B cell (primary cell): ENCODE results near the gene ZBTB16. TPM values are rescaled to one million over a fixed set of nuclear protein-coding genes. Genes with fewer than 3 reads are reported as not detected.

Experiments used
- ATAC-seq: fragments of 200-7000 bp; cut with Tn5 transposase; one replicate; pipeline ENCODE4 v1.10.0; 2021; ENCODE audit warnings: low read depth, mild to moderate bottlenecking, moderate number of reproducible peaks, moderate library complexity
- CTCF ChIA-PET: fragments of 350-600 bp; sonication (Branson Sonifier 250); formaldehyde crosslinking; loops from one replicate; lab custom pipeline; 2021; ENCODE audit warnings: antibody characterized with exemption, inconsistent platforms; lab: Charles Lee
- POLR2A ChIA-PET: fragments of 350-600 bp; sonication (Branson Sonifier 250); formaldehyde crosslinking; loops from one replicate; lab custom pipeline; 2021; ENCODE audit warnings: antibody characterized with exemption; lab: Charles Lee
- DNase-seq: peaks from one replicate; pipeline ENCODE4 v3.0.0; 2013
- H2AFZ ChIP-seq: 2 replicates; pipeline ENCODE4 v1.6.1; 2012; ENCODE audit warnings: mild to moderate bottlenecking, low read depth, low read length; ENCODE audit not compliant: insufficient read depth, poor library complexity, severe bottlenecking
- H3K27ac ChIP-seq, 2 donors: 1 replicate in 1 of 2; 2 replicates in 1 of 2; pipeline ENCODE4 v1.5.1; 2012 to 2013; ENCODE audit warnings: low read length in 2 of 2, mild to moderate bottlenecking in 2 of 2, moderate library complexity in 1 of 2
- H3K27me3 ChIP-seq, 4 experiments: fragments of 200-600 bp in 1 of 4; sonication (generic) in 1 of 4; replicated peaks in 1 of 4; 1 replicate in 2 of 4; 2 replicates in 2 of 4; pipeline versions ENCODE4 v1.6.1 to v1.7.0; 2013 to 2016; ENCODE audit warnings: low read length in 3 of 4, mild to moderate bottlenecking in 2 of 4, mixed read lengths in 1 of 4, moderate library complexity in 1 of 4; ENCODE audit not compliant: insufficient read depth in 4 of 4, control insufficient read depth in 3 of 4; ENCODE audit errors: control extremely low read depth in 1 of 4
- H3K36me3 ChIP-seq, 2 experiments: replicated peaks in 1 of 2; 1 replicate in 1 of 2; 2 replicates in 1 of 2; pipeline versions ENCODE4 v1.6.1 to v1.7.1; 2013; ENCODE audit warnings: low read length in 1 of 2; ENCODE audit not compliant: insufficient read depth in 2 of 2, control insufficient read depth in 1 of 2; ENCODE audit errors: control extremely low read depth in 1 of 2, extremely low read depth in 1 of 2
- H3K4me1 ChIP-seq, 2 donors: fragments of 200-600 bp in 1 of 2; sonication (generic) in 1 of 2; 1 replicate in 1 of 2; 2 replicates in 1 of 2; pipeline versions ENCODE4 v1.5.1 to v1.6.1; 2013 to 2017; ENCODE audit warnings: low read length in 2 of 2; ENCODE audit not compliant: control insufficient read depth in 2 of 2, insufficient read depth in 2 of 2
- H3K4me2 ChIP-seq: replicated peaks from 2 replicates; pipeline ENCODE3; 2012; ENCODE audit warnings: mild to moderate bottlenecking, low read depth, low read length; ENCODE audit not compliant: poor library complexity, severe bottlenecking
- H3K4me3 ChIP-seq, 5 experiments: fragments of 200-600 bp in 1 of 5; sonication (generic) in 1 of 5; 1 replicate in 3 of 5; 2 replicates in 2 of 5; pipeline versions ENCODE4 v1.5.1 to v1.7.0; 2011 to 2016; ENCODE audit warnings: low read length in 4 of 5, mild to moderate bottlenecking in 4 of 5, low read depth in 2 of 5, control low read depth in 1 of 5, moderate library complexity in 1 of 5; ENCODE audit not compliant: insufficient read depth in 1 of 5; ENCODE audit errors: control extremely low read depth in 1 of 5, extremely low read depth in 1 of 5
- H3K79me2 ChIP-seq: fragments of 200-600 bp; sonication (generic); one replicate; pipeline ENCODE4 v1.6.0; 2016; ENCODE audit warnings: low read length; ENCODE audit not compliant: control insufficient read depth, insufficient read depth
- H3K9ac ChIP-seq: fragments of 200-600 bp; sonication (generic); 2 replicates; pipeline ENCODE4 v1.6.1; 2017; ENCODE audit warnings: mild to moderate bottlenecking, low read length, moderate library complexity
- H3K9me3 ChIP-seq, 3 donors: one replicate each; pipeline versions ENCODE4 v1.6.1 to v1.7.1; 2013; ENCODE audit warnings: low read length in 2 of 3; ENCODE audit not compliant: control insufficient read depth in 2 of 3, insufficient read depth in 1 of 3; ENCODE audit errors: control extremely low read depth in 1 of 3
- H4K20me1 ChIP-seq: 2 replicates; pipeline ENCODE4 v1.6.0; 2012; ENCODE audit warnings: mild to moderate bottlenecking, low read length; ENCODE audit not compliant: insufficient read depth, control insufficient read depth, poor library complexity, severe bottlenecking
- H3K27ac Mint-ChIP-seq: one replicate; pipeline ENCODE4 v1.8.0; 2021; ENCODE audit warnings: mixed read lengths
- H3K27me3 Mint-ChIP-seq: one replicate; pipeline ENCODE4 v1.8.0; 2021; ENCODE audit warnings: mixed read lengths
- H3K4me1 Mint-ChIP-seq: one replicate; pipeline ENCODE4 v1.8.0; 2021; ENCODE audit warnings: mixed read lengths
- H3K4me3 Mint-ChIP-seq: one replicate; pipeline ENCODE4 v1.8.0; 2021; ENCODE audit warnings: mixed read lengths
- H3K9me3 Mint-ChIP-seq: one replicate; pipeline ENCODE4 v1.8.0; 2022; ENCODE audit warnings: mixed read lengths; ENCODE audit not compliant: insufficient read depth
- EZH2 ChIP-seq: IDR thresholded peaks from 2 replicates; pipeline ENCODE4 v1.6.1; 2012; ENCODE audit warnings: borderline replicate concordance, low read depth, mild to moderate bottlenecking, moderate library complexity, low read length; ENCODE audit not compliant: insufficient read depth, poor library complexity, severe bottlenecking
- WGBS: methylation state at CpG from one replicate; pipeline ENCODE4 v1.1.5; 2013; ENCODE audit warnings: missing lambda C conversion rate; ENCODE audit not compliant: insufficient coverage; 5-methylcytosine and 5-hydroxymethylcytosine counted together
- intact Hi-C: fragments of 100-400 bp; cut with micrococcal nuclease; formaldehyde crosslinking; loops from one replicate; pipeline ENCODE4 v1.10.0; 2022
- polyA plus RNA-seq: library from polyadenylated mRNA; depleted of rRNA; stranded (reverse); fragments of >200 nt; gene quantifications from 2 replicates; pipeline ENCODE4 v1.2.3, GENCODE V29; 2012
- total RNA-seq, 2 donors: library from RNA; stranded (reverse); fragments of 120-200 nt in 1 of 2; gene quantifications; 1 replicate in 1 of 2; 2 replicates in 1 of 2; pipeline versions ENCODE4 v1.2.3 to v1.2.4, GENCODE V29; 2013 to 2022
- TF ChIP-seq, protein P1 (sequence below): fragments of 200-600 bp; IDR thresholded peaks from one replicate; pipeline ENCODE4 v1.8.0; 2022; ENCODE audit warnings: antibody characterized with exemption, mild to moderate bottlenecking

The ZBTB16 gene
- total and polyA plus RNA-seq, 2 donors (not counting 1 experiment from before 2014, with no cell fraction given) = 16.0 to 20.6 TPM

- CTCF ChIA-PET = interaction anchor here (0.8 to 2.5 kb wide), 3 partner anchors 13 to 229 kb away, joined by 3 to 10 read pairs (median 3); no protein-coding TSS in a partner anchor
These were observed 148.9 kb downstream of the ZBTB16 start for GRCh38 chr11:114208377-114208776.

DNA sequence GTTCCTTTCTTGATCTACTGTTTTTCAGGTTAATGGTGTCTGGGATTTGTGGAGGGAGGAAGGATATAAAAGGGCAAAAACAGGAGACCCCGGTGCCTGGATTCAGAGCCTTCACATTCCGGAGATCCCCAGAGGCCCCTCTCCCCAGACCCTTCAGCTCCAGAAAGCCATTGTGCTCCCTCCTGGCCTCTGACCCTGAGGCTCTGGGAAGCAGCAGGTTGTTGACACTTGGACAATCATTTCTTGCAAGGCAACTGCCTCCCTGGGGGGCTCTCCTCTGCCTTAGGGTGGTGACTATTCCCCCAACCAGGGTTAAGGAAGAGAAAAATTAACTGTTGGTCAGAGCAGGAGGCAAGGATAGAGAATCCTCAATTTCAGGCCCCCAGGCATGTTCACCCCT lies 149.8 kb downstream of the ZBTB16 start:
- H3K27me3 Mint-ChIP-seq = no peaks in the 10 kb centered on the region
- H3K9me3 Mint-ChIP-seq = no peaks in the 10 kb centered on the region
- POLR2A ChIA-PET = no interaction called here
- no peak for ATAC-seq
- Histone ChIP-seq H3K4me2 (no peak overlapping the region), H3K27me3 (no peaks in the 10 kb centered on the region), H3K4me1 (peaks cover 12 to 14% of the 10 kb centered on the region in 2 donors), H2AFZ (no peak overlapping the region), H3K79me2 (no peaks in the 10 kb centered on the region), H3K9ac (no peak overlapping the region), H3K27ac (no peak overlapping the region), H3K36me3 (no peaks in the 10 kb centered on the region), H4K20me1 (no peaks in the 10 kb centered on the region), H3K9me3 (no peaks in the 10 kb centered on the region), H3K4me3 (no peak overlapping the region)
- CTCF ChIA-PET = no interaction called here
- no peak for DNase-seq
- H3K4me1 Mint-ChIP-seq = peaks cover 15% of the 10 kb centered on the region
- intact Hi-C loops = loop anchor here (2.0 kb wide), 1 partner anchor 23 kb away; no protein-coding TSS in a partner anchor
- whole genome bisulfite sequencing = 100% methylated on average over 1 of the region's 2 CpGs
- TF ChIP-seq EZH2 = no peak
- TF ChIP-seq, protein P1, sequence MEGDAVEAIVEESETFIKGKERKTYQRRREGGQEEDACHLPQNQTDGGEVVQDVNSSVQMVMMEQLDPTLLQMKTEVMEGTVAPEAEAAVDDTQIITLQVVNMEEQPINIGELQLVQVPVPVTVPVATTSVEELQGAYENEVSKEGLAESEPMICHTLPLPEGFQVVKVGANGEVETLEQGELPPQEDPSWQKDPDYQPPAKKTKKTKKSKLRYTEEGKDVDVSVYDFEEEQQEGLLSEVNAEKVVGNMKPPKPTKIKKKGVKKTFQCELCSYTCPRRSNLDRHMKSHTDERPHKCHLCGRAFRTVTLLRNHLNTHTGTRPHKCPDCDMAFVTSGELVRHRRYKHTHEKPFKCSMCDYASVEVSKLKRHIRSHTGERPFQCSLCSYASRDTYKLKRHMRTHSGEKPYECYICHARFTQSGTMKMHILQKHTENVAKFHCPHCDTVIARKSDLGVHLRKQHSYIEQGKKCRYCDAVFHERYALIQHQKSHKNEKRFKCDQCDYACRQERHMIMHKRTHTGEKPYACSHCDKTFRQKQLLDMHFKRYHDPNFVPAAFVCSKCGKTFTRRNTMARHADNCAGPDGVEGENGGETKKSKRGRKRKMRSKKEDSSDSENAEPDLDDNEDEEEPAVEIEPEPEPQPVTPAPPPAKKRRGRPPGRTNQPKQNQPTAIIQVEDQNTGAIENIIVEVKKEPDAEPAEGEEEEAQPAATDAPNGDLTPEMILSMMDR = no peak
- no peak overlapping the region for H3K4me3 Mint-ChIP-seq
- H3K27ac Mint-ChIP-seq = no peak overlapping the region

More at GRCh38 chr11:114208377-114208776, 148.9 kb downstream of the ZBTB16 start:
- H3K27me3 Mint-ChIP-seq = peaks cover 3% of the 10 kb centered on the region
- H3K79me2 ChIP-seq = no peaks in the 10 kb centered on the region
- ATAC-seq (peak; percentile 89), DNase-seq (peak; percentile 58)
- intact Hi-C loops = loop anchor here (2.0 kb wide), 1 partner anchor 22 kb away; no protein-coding TSS in a partner anchor
- no peaks in the 10 kb centered on the region for H3K9me3 Mint-ChIP-seq
- H2AFZ ChIP-seq = no peak overlapping the region
- H3K4me1 Mint-ChIP-seq = peaks cover 15% of the 10 kb centered on the region
- H3K4me3 ChIP-seq = no peak overlapping the region
- H3K4me1 ChIP-seq = peaks cover 12 to 14% of the 10 kb centered on the region in 2 donors
- H3K4me2 ChIP-seq = peak overlapping the region; percentile 6
- H3K9me3 ChIP-seq = no peaks in the 10 kb centered on the region
- no peaks in the 10 kb centered on the region for H3K36me3 ChIP-seq
- POLR2A ChIA-PET = no interaction called here
- H3K27me3 ChIP-seq = no peaks in the 10 kb centered on the region
- no peak overlapping the region for H3K27ac Mint-ChIP-seq
- H3K9ac ChIP-seq = no peak overlapping the region
- TF ChIP-seq, protein P1 = no peak
- TF ChIP-seq EZH2 = no peak
- no peaks in the 10 kb centered on the region for H4K20me1 ChIP-seq
- H3K4me3 Mint-ChIP-seq = no peak overlapping the region
- H3K27ac ChIP-seq = no peak overlapping the region
- no CpG with 5 or more reads among the region's 2 CpGs for WGBS
